GM13976 (cell line): ENCODE measurements around the gene NLRP1.

Experiments used
- DNase-seq: peaks from one replicate; pipeline ENCODE4 v3.0.0; 2012; ENCODE audit warnings: low spot score
- CTCF ChIP-seq: IDR thresholded peaks from 2 replicates; pipeline ENCODE4 v1.5.1; 2012; ENCODE audit warnings: borderline replicate concordance, mild to moderate bottlenecking; ENCODE audit not compliant: insufficient read depth; ENCODE audit errors: extremely low read depth, missing control alignments, control extremely low read depth
- in situ Hi-C: fragments of 300-500 bp; cut with MboI; formaldehyde crosslinking; loops from one replicate; pipeline ENCODE4 v1.12.0; 2022; ENCODE audit warnings: low sequenced_read_pairs, mixed read lengths, inconsistent platforms; ENCODE audit not compliant: unreplicated experiment

NLRP1 gene

GRCh38 chr17:5608399-5609112 lies 24.2 kb upstream of the NLRP1 start:
- in situ Hi-C loops, result no loop called here
- no peak for DNase-seq
- TF ChIP-seq CTCF, result no peak

- DNase-seq, result no peak
- in situ Hi-C loops, result no loop called here
Measured at GRCh38 chr17:5607946-5608345, 23.6 kb upstream of the NLRP1 start.

GRCh38 chr17:5605452-5605851 lies 21.1 kb upstream of the NLRP1 start:
- no peak for TF ChIP-seq CTCF
- in situ Hi-C loops, result no loop called here
- no peak for DNase-seq

More at GRCh38 chr17:5607946-5608345, 23.6 kb upstream of the NLRP1 start:
- TF ChIP-seq CTCF, result no peak

GRCh38 chr17:5600041-5600440 lies 15.7 kb upstream of the NLRP1 start:
- TF ChIP-seq CTCF, result no peak
- no peak for DNase-seq
- in situ Hi-C loops, result no loop called here

GRCh38 chr17:5598457-5598856 lies 14.1 kb upstream of the NLRP1 start:
- TF ChIP-seq CTCF, result no peak
- in situ Hi-C loops, result loop anchor here (10.0 kb wide), 1 partner anchor 826 kb away; no protein-coding TSS in a partner anchor
- no peak for DNase-seq

- in situ Hi-C loops, result loop anchor here (10.0 kb wide), 1 partner anchor 828 kb away; no protein-coding TSS in a partner anchor
- no peak for TF ChIP-seq CTCF
- DNase-seq, result no peak
Measured at GRCh38 chr17:5596421-5596820, 12.1 kb upstream of the NLRP1 start.
